CD4-positive, alpha-beta T cell treated with Interferon gamma for 1 hour (primary cell): ENCODE results near the gene DRC7.
"Not testable (repeated sequence)": the region's sequence is repeated elsewhere in the genome, so short reads cannot be mapped to it uniquely, and the experiment has no call there.

Experiments used
- DNase-seq: peaks from one replicate; pipeline ENCODE4 v3.0.0-alpha.2; 2020

Gene DRC7

GRCh38 chr16:57660715-57661463, 33.7 kb upstream of the DRC7 start:
- DNase-seq: no peak

- no peak for DNase-seq
Observed at GRCh38 chr16:57661510-57661909, 33.1 kb upstream of the DRC7 start.

GRCh38 chr16:57661936-57662906, 32.4 kb upstream of the DRC7 start:
- DNase-seq: no peak

- DNase-seq: no peak
Observed at GRCh38 chr16:57663436-57663835, 31.2 kb upstream of the DRC7 start.

- DNase-seq: no peak
Observed at GRCh38 chr16:57663917-57664661, 30.5 kb upstream of the DRC7 start.

GRCh38 chr16:57664662-57665025, 30.0 kb upstream of the DRC7 start:
- no peak for DNase-seq

GRCh38 chr16:57665541-57665940, 29.1 kb upstream of the DRC7 start:
- no peak for DNase-seq

GRCh38 chr16:57666353-57667047, 28.1 kb upstream of the DRC7 start:
- no peak for DNase-seq

GRCh38 chr16:57667048-57667525, 27.5 kb upstream of the DRC7 start:
- DNase-seq: no peak

GRCh38 chr16:57667526-57668262, 26.9 kb upstream of the DRC7 start:
- peak; percentile 79 for DNase-seq

- DNase-seq: no peak
Observed at GRCh38 chr16:57668263-57668571, 26.4 kb upstream of the DRC7 start, which contains the start of gene ADGRG3. TSS of gene ADGRG3 (plus strand) at chr16:57668306. CDS start at chr16:57668348, 42 bp downstream.

- no peak for DNase-seq
Observed at GRCh38 chr16:57668630-57669475, 25.8 kb upstream of the DRC7 start.

GRCh38 chr16:57669476-57670162, 25.0 kb upstream of the DRC7 start:
- no peak for DNase-seq

- DNase-seq: no peak
Observed at GRCh38 chr16:57670196-57670595, 24.4 kb upstream of the DRC7 start.

- DNase-seq: not testable (repeated sequence)
Observed at GRCh38 chr16:57671451-57671850, 23.2 kb upstream of the DRC7 start.

- DNase-seq: no peak
Observed at GRCh38 chr16:57672416-57672815, 22.2 kb upstream of the DRC7 start.

- DNase-seq: no peak
Observed at GRCh38 chr16:57672824-57673223, 21.8 kb upstream of the DRC7 start.

GRCh38 chr16:57675741-57676551, 18.7 kb upstream of the DRC7 start:
- no peak for DNase-seq

- DNase-seq: no peak
Observed at GRCh38 chr16:57676553-57677085, 18.0 kb upstream of the DRC7 start.
